ENCODE results near the gene TYROBP.
A peak's percentile ranks its signal among the peaks of the same experiment; 100 is the strongest.
"Not testable (repeated sequence)": the region's sequence is repeated elsewhere in the genome, so short reads cannot be mapped to it uniquely, and the experiment has no call there.

TYROBP gene

GRCh38 chr19:35898499-35898809 is 9.6 kb downstream of the TYROBP start:
- no peak for DNase-seq

DNA sequence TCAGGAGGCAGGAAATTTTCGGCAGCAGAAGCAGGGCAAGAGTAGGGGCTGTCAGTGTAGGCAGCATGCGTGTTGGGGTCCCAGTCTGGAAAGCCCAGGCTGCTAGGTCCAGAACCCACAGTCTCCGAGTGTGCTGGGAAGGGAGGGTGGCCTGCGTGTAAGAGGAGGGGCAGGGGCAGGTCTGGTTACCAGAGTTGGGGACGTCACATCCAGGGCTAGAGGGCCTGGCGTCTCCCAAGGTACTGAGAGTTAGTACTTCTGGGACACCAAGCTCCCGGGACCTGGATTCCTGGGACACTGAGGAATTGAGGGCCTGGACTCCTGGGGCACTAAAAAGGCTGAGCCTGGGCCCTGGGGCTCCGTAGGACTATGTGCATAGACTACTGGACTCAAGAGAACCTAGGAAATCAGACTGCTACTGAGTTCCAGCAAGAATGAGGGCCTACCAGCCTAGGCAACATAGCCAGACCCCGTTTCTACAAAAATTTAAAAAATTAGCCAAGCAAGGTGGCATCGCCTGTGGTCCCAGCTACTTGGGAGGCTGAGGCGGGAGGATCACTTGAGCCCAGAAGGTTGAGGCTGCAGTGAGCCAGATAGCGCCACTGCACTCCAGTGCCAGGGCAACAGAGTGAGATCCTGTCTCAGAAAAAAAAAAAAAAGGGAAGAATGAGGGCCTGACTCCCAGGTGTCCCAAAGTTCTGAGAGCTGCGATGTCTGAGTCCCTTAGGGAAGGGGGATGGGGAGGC is 10.2 kb downstream of the TYROBP start:
- no peak for DNase-seq

GRCh38 chr19:35896643-35897040 is 11.5 kb downstream of the TYROBP start:
- DNase-seq = no peak

DNA sequence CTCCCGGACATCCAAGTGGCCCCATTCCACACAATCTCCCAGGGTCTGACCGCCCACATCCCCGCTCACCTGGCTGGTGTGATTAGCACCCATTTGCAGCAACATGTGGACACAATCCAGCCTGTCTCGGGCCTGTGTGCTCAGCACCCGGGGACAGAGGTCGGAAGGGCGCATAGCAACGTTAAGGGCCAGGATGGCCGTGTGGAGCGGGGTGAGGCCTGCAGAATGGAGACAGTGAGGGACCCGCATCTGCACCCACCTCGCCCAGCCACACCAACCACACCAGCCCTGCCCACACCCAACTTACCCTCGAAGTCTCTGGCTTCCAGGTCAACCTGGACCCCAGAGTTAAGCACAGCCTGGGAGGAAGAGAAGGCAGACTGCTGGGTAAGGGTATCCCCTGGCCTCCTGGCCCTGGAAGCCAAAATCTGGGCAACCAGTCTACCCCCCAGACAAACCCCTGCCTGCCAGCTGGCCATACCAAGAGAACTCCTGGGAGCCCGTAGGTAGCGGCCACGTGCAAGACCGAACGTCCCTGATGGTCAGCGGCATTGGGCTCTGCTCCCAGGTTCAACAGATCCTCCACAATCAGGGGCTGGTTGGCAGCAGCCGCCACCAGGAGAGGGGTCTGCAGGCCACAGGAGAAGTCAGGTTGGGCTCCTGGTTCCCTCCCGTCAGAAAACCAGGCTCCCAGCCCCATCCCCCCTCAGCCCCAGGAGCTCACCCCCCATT is 12.0 kb downstream of the TYROBP start:
- DNase-seq = no peak

DNA sequence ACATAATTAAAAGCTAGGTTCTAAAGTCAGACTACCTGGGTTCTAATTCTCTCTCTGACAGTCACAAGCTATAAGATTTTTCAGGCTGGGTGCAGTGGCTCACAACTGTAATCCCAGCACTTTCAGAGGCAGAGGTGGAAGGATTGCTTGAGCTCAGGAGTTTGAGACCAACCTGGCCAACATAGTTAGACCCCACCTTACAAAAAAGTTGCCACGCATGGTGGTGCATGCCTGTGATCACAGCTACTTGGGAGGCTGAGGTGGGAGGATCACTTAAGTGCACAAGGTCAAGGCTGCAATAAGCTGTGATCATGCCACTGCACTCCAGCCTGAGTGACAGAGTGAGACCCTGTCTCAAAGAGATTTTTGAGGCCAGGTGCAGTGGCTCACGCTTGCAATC is 13.8 kb downstream of the TYROBP start:
- DNase-seq = no peak

GRCh38 chr19:35891819-35892218 is 16.3 kb downstream of the TYROBP start:
- not testable (repeated sequence) for DNase-seq

- DNase-seq = no peak
Measured at GRCh38 chr19:35890113-35890650, 17.9 kb downstream of the TYROBP start.

GRCh38 chr19:35889370-35890112 is 18.6 kb downstream of the TYROBP start:
- no peak for DNase-seq

DNA sequence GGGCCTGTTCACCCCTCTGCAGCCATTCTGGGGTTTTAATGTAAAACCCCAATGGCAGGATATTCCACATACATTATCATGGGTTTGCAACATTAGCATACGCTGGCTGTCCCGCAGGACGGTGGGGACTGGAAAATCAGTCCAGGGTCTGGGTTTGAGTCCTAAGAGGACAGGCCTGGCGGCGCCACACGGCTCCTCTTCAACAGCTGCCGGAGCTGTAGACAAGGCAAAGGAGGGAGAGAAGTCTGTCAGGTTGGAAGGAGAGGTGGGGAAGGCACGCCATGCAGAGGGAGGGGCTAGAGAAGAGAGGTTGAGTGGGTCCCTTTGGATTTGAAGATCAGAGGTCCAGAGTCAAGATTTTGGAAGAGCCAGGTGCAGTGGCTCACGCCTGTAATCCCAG is 19.7 kb downstream of the TYROBP start:
- no peak for DNase-seq

DNA sequence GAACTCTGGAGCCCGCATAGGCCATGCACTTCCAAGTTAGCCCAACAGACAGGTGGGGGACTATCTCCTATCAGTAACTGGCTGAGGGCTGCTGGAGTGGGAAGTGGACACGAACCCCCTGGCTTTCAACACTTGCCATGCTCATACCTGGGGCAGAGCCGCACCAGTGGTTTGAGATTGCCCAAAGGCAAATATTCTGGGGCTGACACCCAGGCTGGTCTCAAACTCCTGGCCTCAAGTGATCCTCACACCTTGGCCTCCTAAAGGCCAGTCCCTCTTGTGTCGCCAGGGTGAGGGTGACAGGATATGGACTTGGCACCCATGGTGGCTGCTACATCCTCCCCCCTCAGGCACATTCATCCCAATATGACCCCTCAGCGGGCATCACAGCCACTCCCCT is 20.9 kb downstream of the TYROBP start:
- DNase-seq = no peak

- DNase-seq = no peak
Measured at GRCh38 chr19:35885904-35886303, 22.2 kb downstream of the TYROBP start.

- no peak for DNase-seq
Measured at GRCh38 chr19:35885225-35885738, 22.8 kb downstream of the TYROBP start.

- no peak for DNase-seq
Measured at GRCh38 chr19:35883882-35884281, 24.2 kb downstream of the TYROBP start.

DNA sequence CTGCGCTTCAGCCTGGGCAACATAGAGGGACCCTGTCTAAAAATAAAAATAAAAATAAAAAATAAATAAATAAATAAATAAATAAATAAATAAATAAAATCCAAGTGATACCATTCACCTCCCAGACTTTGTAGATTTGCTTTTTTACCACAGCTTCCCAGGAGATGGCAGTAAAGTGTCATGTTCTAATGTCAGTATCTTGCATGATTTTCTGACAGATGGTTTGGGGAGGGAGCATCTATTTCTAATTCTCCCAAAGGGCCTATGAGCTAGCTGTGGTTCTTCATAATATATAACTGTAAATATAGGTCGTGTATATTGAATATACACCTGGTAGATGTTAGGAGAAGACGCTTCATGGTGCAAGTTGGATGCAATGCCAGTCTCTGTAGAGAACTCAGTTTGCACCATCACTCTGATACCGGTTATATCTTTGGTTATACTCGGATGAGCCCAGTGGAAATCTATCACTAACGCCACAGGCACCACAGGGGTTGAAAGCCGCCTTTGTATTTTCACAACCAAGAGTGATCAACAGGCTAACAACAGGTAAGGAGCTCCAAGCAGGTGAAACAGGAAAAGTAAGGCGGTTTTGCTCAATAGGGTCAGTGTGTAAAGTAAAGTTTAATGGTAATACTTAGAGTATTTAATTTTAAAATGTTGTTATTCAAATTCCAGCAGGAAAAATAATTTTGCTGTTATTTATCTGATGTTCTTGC is 25.8 kb downstream of the TYROBP start:
- DNase-seq = peak; percentile 42

GRCh38 chr19:35879770-35880317 is 28.3 kb downstream of the TYROBP start:
- peak; percentile 82 for DNase-seq

GRCh38 chr19:35879068-35879467 is 29.0 kb downstream of the TYROBP start:
- DNase-seq = no peak

GRCh38 chr19:35874392-35874930 is 33.6 kb downstream of the TYROBP start:
- DNase-seq = no peak

DNA sequence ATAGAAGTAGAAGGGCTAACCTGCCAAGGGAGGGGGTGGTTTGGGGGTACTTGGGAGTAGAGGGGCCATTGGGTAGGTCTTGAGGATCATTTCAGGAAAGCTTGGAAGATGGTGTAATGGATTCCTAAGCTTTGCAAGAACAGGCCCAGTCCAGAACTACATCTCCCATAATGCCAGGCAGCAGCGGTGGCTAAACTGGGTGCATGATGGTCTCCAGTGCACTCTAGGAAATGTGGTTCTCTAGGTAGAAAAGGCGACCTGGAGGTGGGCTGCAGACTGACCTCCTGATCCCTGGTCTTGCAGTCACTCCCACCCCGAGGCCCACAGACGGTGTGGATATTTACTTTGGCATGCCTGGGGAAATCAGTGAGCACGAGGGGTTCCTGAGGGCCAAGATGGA is 35.9 kb downstream of the TYROBP start:
- DNase-seq = no peak

- no peak for DNase-seq
Measured at GRCh38 chr19:35871611-35872010, 36.5 kb downstream of the TYROBP start.

- DNase-seq = no peak
Measured at GRCh38 chr19:35870798-35871197, 37.3 kb downstream of the TYROBP start.

GRCh38 chr19:35870124-35870736 is 37.9 kb downstream of the TYROBP start:
- DNase-seq = peak; percentile 77

All from NCI-H226 (cell line).